GM18499 (cell line): Measurements from ENCODE around the gene GFPT2.

Experiments
- ATAC-seq: cut with Tn5 transposase; IDR thresholded peaks from one replicate; pipeline ENCODE4 v1.9.1; 2021; ENCODE audit warnings: moderate number of reproducible peaks; ENCODE audit not compliant: insufficient read depth, unreplicated experiment

Gene GFPT2

GRCh38 chr5:180353048-180353979 lies at the start of gene GFPT2:
TSS of gene GFPT2 (minus strand) at chr5:180353336. CDS start at chr5:180353217, 119 bp downstream.
- no peak for ATAC-seq

- no peak for ATAC-seq
Observed at GRCh38 chr5:180402716-180403115, 49.6 kb upstream of the GFPT2 start.

DNA sequence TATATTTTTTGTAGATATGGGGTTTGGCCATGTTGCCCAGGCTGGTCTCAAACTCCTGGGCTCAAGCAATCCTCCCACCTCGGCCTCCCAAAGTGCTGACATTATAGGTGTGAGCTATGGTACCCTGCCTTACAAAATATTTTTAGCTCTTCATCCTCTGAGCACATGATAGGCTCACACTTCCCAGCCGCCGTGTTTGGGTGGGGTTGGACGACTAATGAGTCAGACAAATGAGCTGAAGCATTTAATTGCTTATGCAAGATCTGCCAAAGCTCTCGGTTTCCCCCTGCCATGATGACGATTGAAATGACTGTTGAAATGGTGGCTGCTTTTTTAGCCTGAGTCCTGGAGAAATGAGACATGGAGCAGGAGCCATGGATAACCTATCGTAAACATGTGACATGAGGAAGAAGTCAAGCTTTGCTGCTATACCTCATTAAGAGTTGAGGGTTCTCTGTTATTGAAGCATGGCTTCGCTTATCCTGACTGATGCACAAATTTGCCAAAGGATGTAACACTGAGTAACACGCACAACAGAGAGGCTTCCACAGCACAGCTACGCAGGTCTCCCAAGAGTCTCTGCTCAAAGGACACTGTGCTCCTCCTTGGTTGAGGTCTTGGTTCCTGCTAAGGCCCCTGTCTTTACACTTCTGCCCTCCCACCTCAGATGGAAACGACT lies 48.2 kb upstream of the GFPT2 start:
- ATAC-seq = no peak

DNA sequence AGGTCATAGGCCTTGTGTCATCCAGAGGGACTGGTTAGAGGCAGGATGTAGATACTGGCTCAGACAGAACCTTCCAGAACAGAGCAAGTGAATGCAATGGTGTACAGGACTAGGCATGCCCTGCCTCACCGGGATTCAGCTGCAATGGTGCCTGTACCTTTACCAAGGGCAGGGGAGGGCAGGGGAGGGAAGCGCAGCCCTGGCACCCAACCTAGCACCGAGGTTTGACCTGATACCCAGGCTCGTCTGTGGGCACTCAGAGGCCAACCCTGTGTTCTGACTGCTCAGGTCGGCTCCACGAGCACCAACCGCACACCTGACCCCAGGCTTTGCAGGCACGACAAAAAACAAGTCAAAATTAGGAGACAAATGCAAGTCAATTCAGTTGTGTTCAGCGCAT lies 47.3 kb upstream of the GFPT2 start:
- ATAC-seq = no peak

DNA sequence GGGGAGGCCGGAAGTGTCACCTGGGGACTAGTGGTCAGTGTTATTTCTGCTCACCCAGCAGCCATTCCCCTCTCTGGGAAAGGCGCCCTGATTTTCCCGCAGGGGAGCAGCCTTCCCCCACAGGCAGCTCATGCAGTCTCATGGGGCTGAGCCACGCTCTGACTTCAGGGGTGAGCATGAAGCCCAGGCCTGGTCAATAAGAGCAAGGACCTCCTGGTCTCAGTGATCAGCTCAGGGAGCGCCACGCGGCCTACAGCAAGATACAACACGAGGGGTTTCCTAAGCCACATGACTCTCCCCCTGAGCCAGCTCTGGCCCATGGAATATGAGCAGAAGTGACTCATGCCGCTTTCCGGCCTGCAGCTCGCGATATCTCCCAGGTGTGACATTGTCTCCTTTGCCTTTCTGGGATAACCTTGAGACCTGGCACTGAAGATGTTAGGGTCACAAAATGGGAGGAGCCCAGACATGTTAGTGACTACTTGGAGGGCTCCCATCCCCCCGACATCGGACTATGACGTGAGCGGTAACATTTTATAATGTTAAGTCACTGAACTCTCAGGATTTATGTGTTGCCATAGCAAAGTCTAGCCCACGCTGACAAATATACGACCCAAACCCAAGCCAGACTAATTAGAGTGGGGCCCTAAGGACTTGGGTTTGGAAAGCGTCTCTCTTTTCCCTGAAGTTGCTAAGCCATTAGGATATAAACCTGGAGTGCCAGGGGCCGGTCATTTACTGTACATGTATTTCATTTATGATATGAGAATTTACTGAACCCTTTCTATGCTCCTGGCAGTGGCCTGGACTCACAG lies 46.5 kb upstream of the GFPT2 start:
- no peak for ATAC-seq

DNA sequence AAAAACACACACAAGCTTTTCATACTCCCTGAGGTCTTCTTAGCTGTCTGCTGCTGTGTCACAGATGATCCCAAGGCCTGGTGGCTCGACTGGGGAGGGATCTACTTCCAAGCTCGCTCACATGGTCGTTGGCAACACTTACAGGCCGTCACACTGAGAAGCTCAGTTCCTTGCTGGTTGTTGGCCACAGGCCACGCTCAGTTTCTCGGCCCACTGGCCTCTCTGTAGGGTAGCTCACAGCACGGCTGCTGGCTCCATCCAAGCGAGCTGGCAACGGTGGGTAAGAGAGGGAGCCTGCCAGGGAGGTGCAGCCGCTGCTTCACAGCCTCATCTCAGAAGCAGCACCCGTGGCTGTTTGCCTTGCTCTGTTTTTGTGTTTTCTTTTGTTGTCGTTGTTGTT lies 43.8 kb upstream of the GFPT2 start:
- no peak for ATAC-seq

DNA sequence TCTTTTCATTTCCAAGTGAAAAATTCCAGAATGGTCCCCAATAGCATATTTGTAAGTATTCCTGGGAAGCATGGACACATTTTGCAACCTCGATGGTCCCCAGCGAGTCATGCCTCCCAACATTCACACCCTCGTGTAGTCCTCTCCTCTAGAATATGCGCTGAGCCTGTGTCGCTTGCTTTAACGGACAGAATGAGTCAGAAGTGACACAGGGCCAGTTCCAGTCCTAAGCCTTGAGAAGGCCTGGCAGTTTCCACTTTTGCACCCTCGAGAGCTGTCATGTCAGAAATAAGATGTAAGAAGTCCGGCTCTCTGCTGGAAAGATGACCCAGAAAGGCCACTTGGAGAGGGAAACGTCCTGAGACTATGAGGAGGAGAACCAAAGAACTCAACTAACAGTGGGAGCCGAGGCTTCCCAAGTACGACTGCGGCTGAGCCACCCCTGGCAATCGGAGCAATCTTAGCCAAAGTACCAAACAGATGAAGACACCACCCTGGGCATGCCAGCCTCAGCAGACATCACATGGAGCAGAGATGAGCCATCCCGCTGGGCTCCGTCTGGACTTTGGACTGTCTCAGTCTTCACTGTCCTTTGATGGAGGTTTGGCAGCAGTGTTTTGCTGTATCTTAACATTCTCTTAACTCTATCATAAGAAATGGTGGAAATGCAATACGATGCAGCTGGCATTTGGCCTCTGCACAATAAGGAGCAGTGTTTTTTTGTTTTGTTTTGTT lies 42.6 kb upstream of the GFPT2 start:
- no peak for ATAC-seq

- ATAC-seq = no peak
Observed at GRCh38 chr5:180394031-180394636, 41.0 kb upstream of the GFPT2 start.

- no peak for ATAC-seq
Observed at GRCh38 chr5:180391276-180391675, 38.1 kb upstream of the GFPT2 start.

DNA sequence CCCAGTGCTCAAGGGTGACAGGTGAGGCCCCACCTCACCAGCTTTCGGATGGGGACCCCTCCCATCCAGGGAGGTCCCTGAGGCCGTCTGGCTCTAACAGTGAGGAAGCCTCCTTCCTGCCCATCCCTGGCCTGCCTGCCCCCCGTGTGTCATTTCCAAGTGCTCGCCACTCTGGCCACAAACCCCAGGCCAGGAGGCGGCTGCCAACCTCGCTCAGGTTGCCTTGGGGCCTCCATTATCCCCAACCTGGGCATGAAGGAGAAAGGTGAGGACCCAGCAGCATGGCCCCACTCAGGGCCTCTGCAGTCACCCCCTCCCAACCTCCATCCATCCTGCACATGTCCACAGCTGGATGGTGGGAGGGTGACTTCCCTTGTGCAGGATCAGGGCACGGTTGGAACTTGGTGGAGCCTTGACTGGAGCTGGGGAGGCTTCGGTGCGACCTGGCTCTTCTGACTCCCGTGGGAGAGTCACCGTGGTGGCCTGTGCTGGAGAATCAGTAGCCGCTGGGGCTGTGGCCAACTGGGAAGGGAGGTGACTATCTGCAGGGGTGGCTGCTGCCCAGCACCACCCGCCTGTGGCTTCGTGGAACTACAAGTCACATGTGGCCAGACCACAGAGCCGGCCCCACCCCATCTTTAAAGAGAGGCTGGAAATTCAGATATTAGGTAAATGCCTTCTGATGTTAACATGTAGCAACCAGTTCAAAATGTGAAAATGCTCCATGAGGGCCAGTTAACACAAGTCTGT lies 37.5 kb upstream of the GFPT2 start:
- no peak for ATAC-seq

DNA sequence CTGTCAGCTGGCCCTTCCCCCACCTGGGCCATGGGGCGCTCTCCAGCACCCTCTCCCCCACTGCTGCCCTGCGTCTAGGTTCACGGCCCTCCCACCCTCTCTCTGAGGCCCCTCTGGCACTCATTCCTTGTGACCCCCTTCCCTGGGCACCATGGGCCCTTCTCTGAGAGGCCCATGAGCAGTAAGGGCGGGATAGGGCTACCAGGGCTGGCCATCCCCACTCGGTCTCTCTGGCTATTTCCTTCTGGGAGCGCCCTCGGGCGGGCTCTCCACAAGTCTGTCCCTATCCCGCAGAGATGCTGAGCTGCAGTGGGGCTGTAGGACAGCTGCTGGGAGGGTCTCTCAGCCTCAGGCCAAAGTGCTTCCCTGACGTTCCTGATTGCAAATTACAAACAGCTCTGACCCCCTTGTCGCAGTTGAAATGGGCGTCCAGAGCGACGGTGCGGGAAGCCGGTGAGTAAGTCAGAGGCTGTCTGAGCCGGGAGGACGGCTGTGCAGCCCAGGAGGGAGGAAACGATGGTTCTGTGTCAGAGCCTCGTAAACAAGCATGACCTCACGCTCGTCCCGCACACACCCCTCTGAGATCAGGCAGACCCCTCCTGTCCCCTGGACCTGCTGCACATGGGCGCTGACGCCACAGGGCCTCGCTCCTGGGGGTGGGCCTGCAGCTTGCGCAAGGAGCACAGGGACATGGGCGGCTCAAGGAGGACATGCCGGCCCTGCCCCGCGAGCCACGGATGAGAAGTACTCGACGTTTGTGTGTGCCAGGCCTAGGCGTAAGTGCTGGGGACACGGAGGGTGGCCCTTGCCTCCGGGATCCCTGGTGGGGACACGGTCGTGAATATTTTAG lies 36.3 kb upstream of the GFPT2 start:
- ATAC-seq = no peak

DNA sequence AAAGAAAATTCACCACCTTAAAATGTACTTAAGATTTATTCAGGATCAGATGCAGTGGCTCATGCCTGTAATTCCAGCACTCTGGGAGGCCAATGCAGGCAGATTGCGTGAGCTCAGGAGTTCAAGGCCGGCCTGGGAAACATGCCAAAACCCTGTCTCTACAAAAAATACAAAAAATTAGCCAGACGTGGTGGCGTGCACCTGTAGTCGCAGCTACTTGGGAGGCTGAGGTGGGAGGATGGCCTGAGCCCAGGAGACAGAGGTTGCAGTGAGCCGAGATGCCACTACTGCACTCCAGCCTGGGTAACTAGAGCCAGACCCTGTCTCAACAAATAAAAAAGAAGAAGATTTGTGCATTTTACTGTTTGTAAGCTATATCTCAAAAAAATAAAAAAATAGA lies 34.7 kb upstream of the GFPT2 start:
- ATAC-seq = no peak

- no peak for ATAC-seq
Observed at GRCh38 chr5:180382926-180383325, 29.8 kb upstream of the GFPT2 start.

DNA sequence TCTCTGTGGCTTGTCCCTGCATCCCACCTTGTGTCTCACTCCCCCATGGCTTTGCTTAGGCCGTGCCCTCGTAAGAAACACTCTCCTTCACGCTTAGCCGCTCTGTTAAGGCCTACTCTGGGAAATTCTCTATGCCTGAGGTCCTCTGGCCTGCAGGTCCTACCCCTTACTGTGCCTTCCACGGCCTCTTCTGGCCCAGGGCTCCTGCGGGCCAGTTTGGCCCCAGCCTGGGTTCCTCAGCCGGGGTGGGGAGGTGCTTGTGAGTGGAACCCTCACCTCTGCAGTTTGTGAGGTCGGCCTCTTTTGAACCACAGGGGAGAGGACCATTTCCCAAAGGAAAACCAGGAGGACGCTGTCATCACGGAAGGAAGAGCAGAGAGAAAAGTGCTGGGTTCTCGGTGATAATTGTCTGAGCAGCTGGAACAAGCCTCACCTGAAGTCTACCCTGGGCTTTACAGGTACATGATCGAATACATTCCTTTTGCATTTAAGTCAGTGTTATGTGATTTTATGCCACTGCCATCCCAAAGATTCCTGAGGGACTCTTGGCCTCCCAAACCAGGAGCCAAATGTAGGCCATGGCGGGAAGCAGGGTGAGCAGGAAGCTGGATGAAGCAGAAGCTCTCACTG lies 28.8 kb upstream of the GFPT2 start:
- no peak for ATAC-seq

GRCh38 chr5:180381428-180381827 lies 28.3 kb upstream of the GFPT2 start:
- no peak for ATAC-seq

DNA sequence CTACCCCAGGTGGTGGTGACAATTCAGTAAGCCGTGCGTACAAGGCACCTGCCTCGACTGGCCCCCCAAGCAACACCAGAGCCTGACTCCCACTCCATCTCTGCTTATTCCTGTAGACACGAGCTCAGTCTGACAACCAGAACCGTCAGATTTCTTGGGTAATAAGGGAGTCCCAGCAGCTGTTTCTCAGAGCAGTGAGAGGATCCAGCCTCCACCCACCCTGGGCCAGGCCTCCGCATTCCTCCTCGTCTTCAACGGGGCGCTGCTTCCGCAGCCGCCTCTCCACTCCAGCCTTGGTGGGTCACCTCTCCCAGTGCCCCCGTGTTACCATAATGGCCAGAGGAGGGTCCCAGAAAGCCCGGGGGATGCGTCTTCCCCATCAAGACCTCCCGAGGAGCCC lies 27.7 kb upstream of the GFPT2 start:
- no peak for ATAC-seq

DNA sequence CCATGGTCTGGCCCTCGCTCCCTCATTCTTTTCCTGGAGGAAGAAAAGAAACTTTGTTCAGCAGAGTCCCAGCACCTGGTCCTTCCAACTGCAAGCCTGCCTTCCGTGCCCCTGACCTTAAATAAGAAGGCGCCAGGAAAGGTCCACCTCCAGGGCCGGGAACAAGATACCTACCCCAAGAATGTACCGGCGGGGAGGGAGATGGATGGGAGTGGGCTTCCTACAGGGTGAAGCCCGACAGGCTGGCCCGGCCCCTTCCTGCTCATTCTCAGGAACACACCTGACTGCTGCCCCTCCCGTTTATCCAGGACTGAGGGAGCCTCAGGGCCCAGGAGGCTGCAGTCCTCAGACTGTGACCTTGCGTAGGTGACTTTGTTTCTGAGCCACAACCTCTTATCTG lies 27.3 kb upstream of the GFPT2 start:
- no peak for ATAC-seq
